K562 (cell line): Measurements from ENCODE around the gene NDC1. TPM values are rescaled to one million over a fixed set of nuclear protein-coding genes. Genes with fewer than 3 reads are reported as not detected.
A peak's percentile ranks its signal among the peaks of the same experiment; 100 is the strongest.

Source experiments
- BCOR ChIP-seq: fragments of 450-650 bp; IDR thresholded peaks from 2 replicates; pipeline ENCODE4 v1.6.1; 2016
- DDX20 ChIP-seq: fragments of 450-650 bp; IDR thresholded peaks from 2 replicates; pipeline ENCODE4 v1.6.1; 2016; ENCODE audit warnings: missing genetic modification characterization, low read depth, mild to moderate bottlenecking, missing compliant biosample characterization, moderate library complexity
- DPF2 ChIP-seq: fragments of 450-650 bp; IDR thresholded peaks from 2 replicates; pipeline ENCODE4 v1.6.1; 2016
- E2F3 ChIP-seq: fragments of 250-450 bp; sonication (Bioruptor Pico); IDR thresholded peaks from 2 replicates; pipeline ENCODE4 v1.4.0; 2020; ENCODE audit warnings: mild to moderate bottlenecking
- EGR1 ChIP-seq: fragments of 450-650 bp; conservative IDR thresholded peaks from 2 replicates; pipeline ENCODE4 v1.6.1; 2017; ENCODE audit warnings: mild to moderate bottlenecking
- EP400 ChIP-seq: fragments of 450-650 bp; IDR thresholded peaks from 2 replicates; pipeline ENCODE4 v1.6.1; 2017; ENCODE audit warnings: antibody characterized with exemption, mild to moderate bottlenecking, moderate library complexity
- HNRNPUL1 ChIP-seq: fragments of 200-400 bp; formaldehyde crosslinking; IDR thresholded peaks from 2 replicates; pipeline ENCODE4 v1.6.1; 2017; ENCODE audit warnings: low read length
- KDM4B ChIP-seq, 2 experiments: fragments of 450-650 bp in 1 of 2; sonication (generic) in 1 of 2; IDR thresholded peaks; 2 replicates each; pipeline ENCODE4 v1.6.1; 2016 to 2017; ENCODE audit warnings: borderline replicate concordance in 2 of 2, antibody characterized with exemption in 1 of 2, low read depth in 1 of 2, mild to moderate bottlenecking in 1 of 2
- MCM2 ChIP-seq: fragments of 450-650 bp; IDR thresholded peaks from 2 replicates; pipeline ENCODE4 v1.6.1; 2017; ENCODE audit warnings: low read depth, mild to moderate bottlenecking
- MEF2A ChIP-seq: IDR thresholded peaks from 2 replicates; pipeline ENCODE4 v1.6.1; 2011; ENCODE audit warnings: low read depth, mild to moderate bottlenecking, low read length, moderate library complexity; ENCODE audit not compliant: control insufficient read depth
- MTA3 ChIP-seq: fragments of 450-650 bp; formaldehyde crosslinking; IDR thresholded peaks from 2 replicates; pipeline ENCODE4 v1.6.1; 2017; ENCODE audit warnings: mild to moderate bottlenecking, borderline replicate concordance
- NFRKB ChIP-seq: fragments of 450-650 bp; IDR thresholded peaks from 2 replicates; pipeline ENCODE4 v1.6.1; 2016; ENCODE audit warnings: low read depth
- NRF1 ChIP-seq, 2 experiments: fragments of 450-650 bp; IDR thresholded peaks in 1 of 2; conservative IDR thresholded peaks in 1 of 2; 2 replicates each; pipeline ENCODE4 v1.6.1; 2014; ENCODE audit warnings: mild to moderate bottlenecking in 2 of 2
- PML ChIP-seq: IDR thresholded peaks from 2 replicates; pipeline ENCODE4 v1.6.1; 2012; ENCODE audit warnings: low read length, inconsistent platforms
- POLR2B ChIP-seq: fragments of 450-650 bp; IDR thresholded peaks from 2 replicates; pipeline ENCODE4 v1.6.1; 2018; ENCODE audit warnings: low read depth; ENCODE audit not compliant: partially characterized antibody
- POLR3G ChIP-seq: IDR thresholded peaks from 2 replicates; pipeline ENCODE4 v1.6.1; 2011; ENCODE audit not compliant: insufficient read length, insufficient replicate concordance; ENCODE audit errors: extremely low read depth
- PRPF4 ChIP-seq: fragments of 200-400 bp; formaldehyde crosslinking; IDR thresholded peaks from one replicate; pipeline ENCODE4 v1.6.1; 2017; ENCODE audit warnings: low read length, low read depth, mild to moderate bottlenecking; ENCODE audit not compliant: insufficient read depth, poor library complexity, severe bottlenecking
- PTBP1 ChIP-seq: fragments of 200-400 bp; formaldehyde crosslinking; IDR thresholded peaks from 2 replicates; pipeline ENCODE4 v1.6.1; 2017; ENCODE audit warnings: low read depth, low read length
- RAD21 ChIP-seq, 2 experiments: fragments of 250-450 bp in 1 of 2; fragments of 450-650 bp in 1 of 2; sonication (Bioruptor Pico) in 1 of 2; formaldehyde crosslinking in 1 of 2; IDR thresholded peaks in 1 of 2; conservative IDR thresholded peaks in 1 of 2; 2 replicates each; pipeline versions ENCODE4 v1.4.0 to v1.8.0; 2020 to 2022; ENCODE audit warnings: mild to moderate bottlenecking in 2 of 2, moderate library complexity in 1 of 2
- RUNX1 ChIP-seq: sonication (generic); IDR thresholded peaks from 2 replicates; pipeline ENCODE4 v1.6.1; 2016; ENCODE audit warnings: antibody characterized with exemption, low read depth
- TEAD2 ChIP-seq: fragments of 450-650 bp; IDR thresholded peaks from 2 replicates; pipeline ENCODE4 v1.6.1; 2016; ENCODE audit warnings: missing genetic modification characterization, control low read depth, missing compliant biosample characterization
- ZBTB11 ChIP-seq, 3 experiments: fragments of 200-800 bp in 1 of 3; fragments of 250-450 bp in 1 of 3; fragments of 450-650 bp in 1 of 3; sonication (Bioruptor Pico) in 1 of 3; sonication (Bioruptor generic) in 1 of 3; formaldehyde crosslinking in 1 of 3; IDR thresholded peaks; 2 replicates each; pipeline versions ENCODE4 v1.6.1 to v1.8.0; 2016 to 2022; ENCODE audit warnings: mild to moderate bottlenecking in 2 of 3, missing genetic modification characterization in 2 of 3, missing compliant biosample characterization in 1 of 3, moderate library complexity in 1 of 3
- ZBTB2 ChIP-seq: fragments of 450-650 bp; IDR thresholded peaks from 2 replicates; pipeline ENCODE4 v1.6.1; 2016; ENCODE audit warnings: antibody characterized with exemption
- ZNF140 ChIP-seq: fragments of 250-450 bp; sonication (Bioruptor Pico); IDR thresholded peaks from 2 replicates; pipeline ENCODE4 v1.8.0; 2021; ENCODE audit warnings: moderate library complexity, mild to moderate bottlenecking, inconsistent platforms
- ZNF444 ChIP-seq: fragments of 250-450 bp; sonication (Bioruptor Pico); IDR thresholded peaks from 2 replicates; pipeline ENCODE4 v1.4.0; 2020; ENCODE audit warnings: mild to moderate bottlenecking, moderate library complexity
- polyA plus RNA-seq, 8 experiments: library from polyadenylated mRNA; depleted of rRNA in 4 of 8; stranded (reverse) in 5 of 8; unstranded in 3 of 8; fragments of >200 nt; fragmentation: Nextera tagmentation in 2 of 8; fragmentation: Illumina TruSeq in 1 of 8; extraction: Ambion mirVana in 2 of 8; extraction: Trizol in 1 of 8; gene quantifications; 2 replicates each; pipeline versions ENCODE4 v1.2.1 to v1.2.3, GENCODE V29; 2011 to 2014; ENCODE audit warnings: inconsistent platforms in 1 of 8, missing spikeins in 1 of 8
- total RNA-seq, 7 experiments: library from RNA; depleted of rRNA in 6 of 7; stranded (reverse); fragments of >200 nt in 6 of 7; fragmentation: Illumina TruSeq in 2 of 7; extraction: Trizol in 2 of 7; gene quantifications; 2 replicates each; pipeline versions ENCODE4 v1.2.1 to v1.2.3, GENCODE V29; 2011 to 2021; ENCODE audit warnings: low replicate concordance in 1 of 7

The NDC1 gene
- total and polyA plus RNA-seq, 9 of the 15 experiments (the other 6 are each of a cell fraction or from before 2014, with no cell fraction given): 26.9 to 102 (median 64.5) TPM

- TF ChIP-seq ZBTB11 (CRISPR knock-in tag; IDR thresholded peaks at IDR 0.05): peak in 1 of 3 experiments; percentile 93; a peak in 2 of 6 replicates
- TF ChIP-seq MCM2: no peak
- 0 out of 2 replicates have a peak, but pooled peaks have one; percentile 30 for TF ChIP-seq NFRKB
- TF ChIP-seq PRPF4: peak; percentile 30
- no peak for TF ChIP-seq MEF2A
- no peak for TF ChIP-seq PTBP1
- TF ChIP-seq ZBTB2: peak; percentile 75
- 0 out of 2 replicates have a peak, but pooled peaks have one; percentile 6 for TF ChIP-seq ZNF444 (CRISPR knock-in tag)
- TF ChIP-seq DDX20 (tag): no peak
- peak; percentile 70; the same call in 1 of the 2 replicates for TF ChIP-seq MTA3
- TF ChIP-seq DPF2: 0 out of 2 replicates have a peak, but pooled peaks have one; percentile 15
- peak; percentile 95 for TF ChIP-seq E2F3 (CRISPR knock-in tag)
- no peak for TF ChIP-seq BCOR
- peak; percentile 97 for TF ChIP-seq EP400
- no peak for TF ChIP-seq ZNF140
- TF ChIP-seq NRF1 (conservative IDR thresholded peaks at IDR 0.05 in 1 of 2, IDR thresholded peaks at IDR 0.05 in 1 of 2): peak; percentile 89 to 91
- TF ChIP-seq KDM4B (IDR thresholded peaks at IDR 0.05; ENCODE audit: borderline replicate concordance in 2 of 2, low read depth in 1 of 2): peak in 1 of 2 experiments; percentile 86; a peak in 1 of 4 replicates
- peak; percentile 58; the same call in 1 of the 2 replicates for TF ChIP-seq EGR1
- TF ChIP-seq RAD21 (CRISPR knock-in tag; conservative IDR thresholded peaks at IDR 0.05 in 1 of 2, IDR thresholded peaks at IDR 0.05 in 1 of 2): no peak; a peak in 1 of 4 replicates
- peak; percentile 55; the same call in 1 of the 2 replicates for TF ChIP-seq PML
- TF ChIP-seq POLR2B: peak; percentile 80
- TF ChIP-seq TEAD2 (tag): no peak; the same call in 1 of the 2 replicates
- TF ChIP-seq HNRNPUL1: no peak
- TF ChIP-seq POLR3G: no peak
- TF ChIP-seq RUNX1: peak; percentile 71; the same call in 1 of the 2 replicates
These were observed at the start of gene NDC1 (continued) for GRCh38 chr1:53837924-53838653.
